ENCODE results near the gene MPC1. TPM values are rescaled to one million over a fixed set of nuclear protein-coding genes. Genes with fewer than 3 reads are reported as not detected.

Gene MPC1
- polyA plus RNA-seq, 1 donor from 2014 or later, result 112 TPM

- H3K27ac ChIP-seq (ENCODE audit: low read length), result no peak overlapping the region
- H3K79me2 ChIP-seq (replicated peaks; ENCODE audit: insufficient read depth, low read length), result no peaks in the 10 kb centered on the region
- H3K27me3 ChIP-seq (ENCODE audit: insufficient read depth, low read depth, low read length), result no peaks in the 10 kb centered on the region
- H3K9me3 ChIP-seq (ENCODE audit: low read length), result no peaks in the 10 kb centered on the region
- no peak overlapping the region for H3K4me2 ChIP-seq (ENCODE audit: low read length)
- no peak overlapping the region for H3K4me3 ChIP-seq (ENCODE audit: low read length)
- H3K9me2 ChIP-seq (ENCODE audit: insufficient read depth, low read length), result no peaks in the 10 kb centered on the region
- no peaks in the 10 kb centered on the region for H3K36me3 ChIP-seq (ENCODE audit: insufficient read depth, low read length)
- H3K9ac ChIP-seq (ENCODE audit: low read length), result no peak overlapping the region
- no peak for TF ChIP-seq TAF1 (IDR thresholded peaks at IDR 0.05; ENCODE audit: low read depth)
- TF ChIP-seq POLR2AphosphoS5 (IDR thresholded peaks at IDR 0.05), result no peak
- TF ChIP-seq SMC3 (conservative IDR thresholded peaks at IDR 0.05; ENCODE audit: poor library complexity), result no peak
- no peak for TF ChIP-seq MXI1 (conservative IDR thresholded peaks at IDR 0.05; ENCODE audit: poor library complexity, severe bottlenecking)
- TF ChIP-seq, protein P1, sequence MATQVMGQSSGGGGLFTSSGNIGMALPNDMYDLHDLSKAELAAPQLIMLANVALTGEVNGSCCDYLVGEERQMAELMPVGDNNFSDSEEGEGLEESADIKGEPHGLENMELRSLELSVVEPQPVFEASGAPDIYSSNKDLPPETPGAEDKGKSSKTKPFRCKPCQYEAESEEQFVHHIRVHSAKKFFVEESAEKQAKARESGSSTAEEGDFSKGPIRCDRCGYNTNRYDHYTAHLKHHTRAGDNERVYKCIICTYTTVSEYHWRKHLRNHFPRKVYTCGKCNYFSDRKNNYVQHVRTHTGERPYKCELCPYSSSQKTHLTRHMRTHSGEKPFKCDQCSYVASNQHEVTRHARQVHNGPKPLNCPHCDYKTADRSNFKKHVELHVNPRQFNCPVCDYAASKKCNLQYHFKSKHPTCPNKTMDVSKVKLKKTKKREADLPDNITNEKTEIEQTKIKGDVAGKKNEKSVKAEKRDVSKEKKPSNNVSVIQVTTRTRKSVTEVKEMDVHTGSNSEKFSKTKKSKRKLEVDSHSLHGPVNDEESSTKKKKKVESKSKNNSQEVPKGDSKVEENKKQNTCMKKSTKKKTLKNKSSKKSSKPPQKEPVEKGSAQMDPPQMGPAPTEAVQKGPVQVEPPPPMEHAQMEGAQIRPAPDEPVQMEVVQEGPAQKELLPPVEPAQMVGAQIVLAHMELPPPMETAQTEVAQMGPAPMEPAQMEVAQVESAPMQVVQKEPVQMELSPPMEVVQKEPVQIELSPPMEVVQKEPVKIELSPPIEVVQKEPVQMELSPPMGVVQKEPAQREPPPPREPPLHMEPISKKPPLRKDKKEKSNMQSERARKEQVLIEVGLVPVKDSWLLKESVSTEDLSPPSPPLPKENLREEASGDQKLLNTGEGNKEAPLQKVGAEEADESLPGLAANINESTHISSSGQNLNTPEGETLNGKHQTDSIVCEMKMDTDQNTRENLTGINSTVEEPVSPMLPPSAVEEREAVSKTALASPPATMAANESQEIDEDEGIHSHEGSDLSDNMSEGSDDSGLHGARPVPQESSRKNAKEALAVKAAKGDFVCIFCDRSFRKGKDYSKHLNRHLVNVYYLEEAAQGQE (IDR thresholded peaks at IDR 0.05; ENCODE audit: borderline replicate concordance), result no peak
- TF ChIP-seq RAD21 (conservative IDR thresholded peaks at IDR 0.05), result no peak
- no peak for TF ChIP-seq EZH2 (IDR thresholded peaks at IDR 0.05; ENCODE audit: borderline replicate concordance, insufficient read depth, low read length, poor library complexity, severe bottlenecking)
- TF ChIP-seq CTCF (IDR thresholded peaks at IDR 0.05; ENCODE audit: poor library complexity, severe bottlenecking), result no peak
- TF ChIP-seq EP300 (conservative IDR thresholded peaks at IDR 0.05; ENCODE audit: poor library complexity, severe bottlenecking), result no peak
- no peaks in the 10 kb centered on the region for H3F3A ChIP-seq (ENCODE audit: insufficient read depth, low read length, poor library complexity, severe bottlenecking)
- no peak overlapping the region for H2AFZ ChIP-seq (ENCODE audit: low read depth, low read length)
- H4K20me1 ChIP-seq (ENCODE audit: insufficient read depth), result no peaks in the 10 kb centered on the region
Observed at GRCh38 chr6:166318227-166318626, 64.5 kb downstream of the MPC1 start.

- Histone ChIP-seq H3K4me2 (ENCODE audit: low read length) (no peak overlapping the region), H3K4me3 (ENCODE audit: low read length) (no peak overlapping the region)
Observed at GRCh38 chr6:166317261-166318212, 65.2 kb downstream of the MPC1 start.

More at GRCh38 chr6:166317261-166318212, 65.2 kb downstream of the MPC1 start:
- H3K27me3 ChIP-seq (ENCODE audit: insufficient read depth, low read depth, low read length), result no peaks in the 10 kb centered on the region
- H3K9ac ChIP-seq (ENCODE audit: low read length), result no peak overlapping the region
- no peak overlapping the region for H3K27ac ChIP-seq (ENCODE audit: low read length)
- H3K9me3 ChIP-seq (ENCODE audit: low read length), result no peaks in the 10 kb centered on the region
- H3K9me2 ChIP-seq (ENCODE audit: insufficient read depth, low read length), result no peaks in the 10 kb centered on the region
- TF ChIP-seq EP300 (conservative IDR thresholded peaks at IDR 0.05; ENCODE audit: poor library complexity, severe bottlenecking), result no peak
- no peak for TF ChIP-seq RAD21 (conservative IDR thresholded peaks at IDR 0.05)
- TF ChIP-seq, protein P1 (IDR thresholded peaks at IDR 0.05; ENCODE audit: borderline replicate concordance), result no peak
- no peak for TF ChIP-seq MXI1 (conservative IDR thresholded peaks at IDR 0.05; ENCODE audit: poor library complexity, severe bottlenecking)
- TF ChIP-seq SMC3 (conservative IDR thresholded peaks at IDR 0.05; ENCODE audit: poor library complexity), result no peak
- no peak for TF ChIP-seq POLR2AphosphoS5 (IDR thresholded peaks at IDR 0.05)
- H4K20me1 ChIP-seq (ENCODE audit: insufficient read depth), result no peaks in the 10 kb centered on the region
- H3F3A ChIP-seq (ENCODE audit: insufficient read depth, low read length, poor library complexity, severe bottlenecking), result no peaks in the 10 kb centered on the region
- H2AFZ ChIP-seq (ENCODE audit: low read depth, low read length), result no peak overlapping the region
- H3K36me3 ChIP-seq (ENCODE audit: insufficient read depth, low read length), result no peaks in the 10 kb centered on the region
- H3K79me2 ChIP-seq (replicated peaks; ENCODE audit: insufficient read depth, low read length), result no peaks in the 10 kb centered on the region
